GM18868 (cell line): Measurements from ENCODE around the gene TRIO.
"Not testable (repeated sequence)": the region's sequence is repeated elsewhere in the genome, so short reads cannot be mapped to it uniquely, and the experiment has no call there.

Source experiments
- ATAC-seq: cut with Tn5 transposase; IDR thresholded peaks from one replicate; pipeline ENCODE4 v1.9.1; 2021; ENCODE audit warnings: mild to moderate bottlenecking, moderate library complexity; ENCODE audit not compliant: unreplicated experiment

Gene TRIO

DNA sequence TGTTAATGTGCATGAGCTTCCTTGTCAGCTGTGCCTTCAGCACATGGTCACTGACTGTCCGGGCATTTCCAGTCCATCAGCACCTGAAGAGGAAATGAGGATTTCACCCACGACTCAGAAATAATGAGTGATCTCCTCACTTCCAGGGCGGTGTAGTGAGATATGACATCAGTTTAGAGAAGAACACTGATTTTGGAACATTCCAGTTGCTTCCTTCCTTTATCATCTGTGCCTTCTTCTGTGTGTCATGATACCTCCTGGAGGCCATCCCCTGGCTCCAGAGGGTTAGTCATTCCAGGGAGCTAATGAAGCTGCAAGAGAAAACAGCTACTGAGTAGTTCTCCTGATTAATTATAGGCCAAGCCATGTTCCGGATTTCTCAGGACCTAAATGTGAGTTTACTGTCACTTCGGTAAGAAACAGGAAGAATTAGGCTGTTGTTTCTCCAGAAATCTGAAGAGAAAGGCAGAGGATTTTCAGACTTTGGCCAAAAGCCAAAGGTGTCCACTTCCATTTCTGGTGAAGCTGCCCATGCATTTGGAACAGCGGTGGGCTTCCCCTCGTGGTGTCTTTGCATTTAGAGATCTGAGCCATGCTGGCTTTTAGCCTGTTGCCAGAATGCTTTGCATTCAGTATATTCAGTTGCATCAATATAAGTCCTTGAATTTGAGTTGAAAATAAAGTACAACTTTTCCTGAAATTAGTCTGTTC, 277.1 kb downstream of the TRIO start:
- ATAC-seq, result no peak

DNA sequence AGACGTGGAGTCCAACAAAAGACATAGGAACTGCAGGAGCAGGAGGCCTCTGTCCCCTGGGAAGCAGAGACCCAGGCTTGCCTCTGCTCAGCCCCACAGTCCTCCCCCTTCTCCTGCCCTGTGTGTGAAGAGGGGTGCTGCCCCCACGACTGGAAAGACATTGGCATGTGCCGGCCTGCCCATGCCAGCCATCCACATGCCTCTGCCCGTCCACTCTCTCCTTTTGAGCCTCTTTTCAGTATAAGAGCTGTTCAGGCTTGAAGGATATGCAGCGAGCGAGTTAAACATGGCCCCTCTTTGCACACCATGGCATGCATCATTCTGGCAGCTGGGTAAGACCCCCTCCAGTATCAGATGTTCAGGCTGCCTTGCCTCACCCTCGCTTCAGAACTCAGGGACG, 278.7 kb downstream of the TRIO start:
- no peak for ATAC-seq

DNA sequence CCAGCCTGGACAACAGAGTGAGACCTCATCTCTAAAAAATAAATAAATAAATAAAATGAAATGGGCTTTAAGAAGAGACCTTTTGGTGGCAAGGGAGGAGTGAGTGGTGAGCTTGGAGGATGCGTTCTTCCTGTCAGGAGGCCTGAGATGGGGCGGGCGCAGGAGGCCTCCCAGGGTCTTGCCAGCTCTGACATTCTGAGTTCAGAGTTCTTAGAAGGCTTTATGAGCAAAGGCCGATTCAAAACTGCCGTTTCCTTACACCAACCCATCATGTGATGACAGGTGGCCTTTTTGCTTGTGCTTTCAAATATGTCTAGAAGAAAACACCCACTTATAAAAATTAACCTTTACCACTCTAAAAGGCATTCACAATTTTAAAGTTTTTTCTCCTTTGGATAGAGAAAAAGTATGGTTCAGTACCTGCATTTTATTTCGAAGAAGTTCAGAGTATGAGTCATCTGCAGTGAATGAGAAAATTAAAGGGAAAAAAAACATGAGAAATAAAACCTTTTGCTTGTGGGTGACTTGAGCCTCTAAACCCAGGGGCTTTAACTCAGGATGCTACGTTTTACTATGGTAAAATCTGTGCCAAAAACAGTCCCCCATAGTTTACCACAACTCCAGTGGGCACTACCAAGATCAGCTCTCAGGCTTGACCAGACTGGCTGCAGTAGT, 281.0 kb downstream of the TRIO start:
- no peak for ATAC-seq

DNA sequence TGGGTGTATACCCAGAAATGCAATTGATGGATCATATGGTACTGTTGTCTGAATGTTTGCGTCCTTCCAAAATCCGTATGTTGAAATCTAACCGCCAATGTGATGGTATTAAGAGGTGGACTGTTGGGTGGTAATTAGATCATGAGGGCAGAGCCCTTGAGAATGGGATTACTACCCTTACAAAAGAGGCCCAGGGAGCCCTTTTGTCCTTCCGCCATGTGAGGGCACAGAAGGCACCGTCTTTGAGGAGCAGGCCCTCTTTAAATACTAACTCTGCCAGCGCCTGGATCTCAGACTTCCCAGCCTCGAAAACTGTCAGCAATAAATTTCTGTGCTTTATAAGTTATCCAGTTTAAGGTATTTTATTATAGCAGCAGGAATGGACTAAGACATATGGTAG, 282.4 kb downstream of the TRIO start:
- ATAC-seq, result no peak

DNA sequence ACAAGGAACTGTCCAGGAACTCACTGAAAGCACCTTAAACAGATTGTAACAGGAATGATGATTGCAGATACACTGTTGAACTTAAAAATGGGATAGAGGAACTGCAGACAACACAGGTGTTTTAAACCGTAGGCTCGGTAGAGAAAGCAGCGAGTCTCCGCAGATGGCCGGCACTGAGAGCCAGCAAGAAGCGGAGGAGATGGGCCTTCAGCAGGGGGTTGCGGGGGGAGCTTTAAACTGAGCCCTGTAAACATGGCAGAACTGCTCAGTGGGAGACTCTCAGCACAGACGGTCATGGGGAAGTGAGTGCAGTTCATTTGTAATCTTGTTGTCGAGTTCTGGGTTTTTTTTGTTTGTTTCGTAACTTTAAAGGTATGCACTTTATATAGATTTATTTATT, 283.4 kb downstream of the TRIO start:
- ATAC-seq, result no peak

DNA sequence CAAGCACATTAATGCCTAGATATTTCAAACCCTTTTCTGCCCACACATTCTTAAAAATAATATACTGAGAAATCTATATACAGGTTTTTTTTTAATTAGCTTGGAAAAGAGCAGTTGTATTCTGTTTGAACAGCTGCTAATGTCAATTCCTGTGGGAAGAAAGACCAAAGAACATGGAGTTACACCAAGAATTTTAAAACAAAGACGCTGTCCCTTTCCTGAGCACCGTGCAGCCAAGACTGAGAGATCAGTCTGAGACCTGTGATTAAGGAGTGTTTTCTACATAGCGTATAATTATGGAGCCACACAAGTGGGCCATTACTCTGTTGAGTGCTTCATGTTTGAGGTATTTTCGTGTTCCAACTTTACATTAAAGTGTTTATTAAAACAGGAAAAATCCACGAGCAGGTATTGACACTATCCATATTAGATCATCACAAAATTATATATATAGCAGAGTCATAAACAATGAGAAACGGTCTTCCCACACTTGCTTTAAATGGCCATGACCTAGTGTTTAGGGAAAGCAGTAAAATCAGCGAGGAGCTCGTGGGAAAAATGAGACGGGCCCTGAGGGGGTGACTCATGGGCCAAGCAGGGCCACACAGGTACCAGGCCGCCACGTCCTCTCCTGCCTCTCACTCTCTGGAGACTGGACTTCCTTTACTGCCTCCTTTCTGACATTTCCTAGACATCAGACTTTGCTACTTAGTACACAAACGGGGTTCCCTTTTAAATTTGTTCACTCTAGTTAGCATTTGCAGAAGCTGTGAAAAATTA, 285.4 kb downstream of the TRIO start:
- no peak for ATAC-seq

DNA sequence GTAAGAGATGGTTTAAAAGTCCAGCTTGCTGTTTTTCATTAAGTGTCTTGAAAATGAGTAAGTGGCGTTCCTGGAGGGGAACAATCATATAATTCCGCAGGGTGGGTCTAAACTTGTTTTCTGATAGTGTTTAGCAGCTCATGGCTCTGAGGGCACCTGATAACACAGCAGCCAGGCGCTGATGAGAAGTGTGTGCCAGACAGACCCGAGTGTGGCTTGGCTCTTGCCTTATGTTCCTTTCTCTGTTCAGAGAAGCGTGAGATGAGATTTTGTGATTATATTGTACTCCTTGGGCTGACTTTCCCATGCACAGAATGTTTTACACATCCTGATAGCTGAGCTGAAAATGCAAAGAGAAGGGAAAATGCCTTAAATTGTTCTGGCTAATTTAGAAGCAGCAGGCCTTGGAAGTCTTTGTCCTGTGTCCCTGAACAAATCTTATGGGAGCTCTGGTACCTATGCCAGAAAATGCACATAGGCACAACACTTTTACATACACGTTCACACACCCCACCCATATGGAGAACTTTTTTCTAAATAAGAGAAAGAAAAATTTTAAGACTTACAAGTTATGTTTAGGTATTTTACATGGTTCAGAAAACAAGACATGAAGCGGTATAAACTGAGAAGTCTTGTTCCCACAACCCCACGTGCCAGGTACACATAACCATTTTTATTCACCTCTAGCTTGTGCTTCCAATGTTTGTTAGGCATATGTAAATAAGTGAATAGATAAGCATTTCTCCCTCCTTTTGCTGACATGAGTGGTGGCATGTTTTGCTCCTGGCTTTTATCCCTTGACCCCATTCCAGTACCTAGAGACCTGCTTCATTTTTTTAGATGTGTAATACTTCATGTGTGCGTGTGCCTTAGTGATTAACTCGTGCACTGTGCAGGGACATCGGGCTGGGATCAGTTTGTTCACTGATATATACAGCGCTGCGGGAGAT, 286.2 kb downstream of the TRIO start:
- ATAC-seq, result no peak

DNA sequence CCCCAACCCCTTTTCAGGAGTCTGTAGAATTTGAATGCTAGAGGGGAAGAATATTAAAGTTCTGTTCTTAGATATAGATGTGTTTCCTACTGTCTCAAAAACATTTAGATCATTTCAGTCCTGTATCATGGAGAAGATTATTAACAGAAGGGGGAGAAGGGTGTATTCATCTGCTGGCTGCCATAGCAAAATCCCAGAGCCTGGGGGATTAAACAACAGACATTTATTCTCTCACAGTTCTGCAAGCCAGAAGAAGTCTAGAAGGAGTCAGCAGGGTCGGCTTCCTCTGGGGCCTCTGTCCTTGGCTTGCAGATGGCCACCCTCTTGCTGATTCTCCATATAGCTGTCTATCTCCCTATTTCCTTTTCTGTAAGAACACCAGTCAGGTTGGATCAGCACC, 288.4 kb downstream of the TRIO start:
- no peak for ATAC-seq

DNA sequence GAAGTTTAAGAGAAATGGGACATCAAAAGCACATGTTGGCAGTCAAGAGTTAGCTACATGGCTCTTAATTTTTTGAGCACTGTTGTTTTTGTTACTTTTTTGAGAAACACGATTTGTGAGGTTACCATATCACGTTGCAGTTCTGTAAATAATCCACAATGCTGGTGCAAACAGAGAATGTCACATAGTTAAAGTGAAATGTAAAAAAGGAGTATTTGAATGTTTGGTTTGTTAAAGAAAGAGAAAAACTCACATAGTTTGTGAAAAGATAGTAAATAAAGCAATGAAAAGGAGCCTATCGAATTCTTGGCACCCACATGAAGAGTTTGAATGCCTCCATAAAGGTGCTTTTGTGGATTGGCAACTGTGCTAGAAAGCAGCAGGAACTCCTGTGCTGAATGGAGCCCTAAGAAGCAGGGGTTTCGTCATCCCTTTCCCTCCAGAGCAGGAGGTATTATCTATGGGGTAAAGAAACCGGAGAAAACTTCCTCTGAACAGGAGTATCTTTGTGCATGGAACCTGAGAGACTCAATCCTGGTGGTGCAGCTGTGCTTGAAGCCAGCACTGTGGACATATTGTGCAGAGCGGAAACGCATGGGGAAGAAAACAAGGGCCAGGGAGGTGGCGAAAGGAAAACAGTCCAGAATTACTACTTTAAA, 289.9 kb downstream of the TRIO start:
- ATAC-seq, result no peak

DNA sequence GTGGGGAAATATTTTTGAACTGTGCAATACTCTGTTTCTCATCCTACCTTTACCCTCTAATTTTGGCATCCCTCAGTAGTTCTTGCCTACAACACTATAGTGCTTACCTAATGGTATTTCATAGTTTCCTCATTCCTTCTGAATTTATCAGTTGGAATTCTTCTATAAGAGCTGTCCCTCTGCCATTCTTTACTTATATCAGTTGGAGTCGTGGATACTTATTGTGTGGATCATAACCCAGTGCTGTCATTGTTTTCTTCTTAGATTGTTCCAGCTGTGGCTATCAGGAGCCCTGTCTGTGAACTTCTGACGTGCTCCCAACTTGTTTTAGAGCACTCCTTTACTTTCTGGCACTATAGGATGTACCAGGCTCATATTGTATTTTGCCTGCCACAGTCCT, 292.3 kb downstream of the TRIO start:
- ATAC-seq, result no peak

DNA sequence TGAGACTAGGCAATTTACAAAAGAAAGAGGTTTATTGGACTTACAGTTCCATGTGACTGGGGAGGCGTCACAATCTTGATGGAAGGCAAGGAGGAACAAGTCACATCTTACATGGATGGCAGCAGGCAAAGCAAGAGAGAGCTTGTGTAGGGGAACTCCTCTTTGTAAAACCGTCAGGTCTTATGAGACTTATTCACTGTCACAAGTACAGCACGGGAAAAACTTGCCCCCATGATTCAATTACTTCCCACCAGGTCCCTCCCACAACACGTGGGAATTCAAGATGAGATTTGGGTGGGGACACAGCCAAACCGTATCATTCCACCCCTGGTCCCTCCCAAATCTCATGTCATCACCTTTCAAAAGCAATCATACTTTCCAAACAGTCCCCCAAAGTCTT, 293.0 kb downstream of the TRIO start:
- ATAC-seq, result not testable (repeated sequence)

DNA sequence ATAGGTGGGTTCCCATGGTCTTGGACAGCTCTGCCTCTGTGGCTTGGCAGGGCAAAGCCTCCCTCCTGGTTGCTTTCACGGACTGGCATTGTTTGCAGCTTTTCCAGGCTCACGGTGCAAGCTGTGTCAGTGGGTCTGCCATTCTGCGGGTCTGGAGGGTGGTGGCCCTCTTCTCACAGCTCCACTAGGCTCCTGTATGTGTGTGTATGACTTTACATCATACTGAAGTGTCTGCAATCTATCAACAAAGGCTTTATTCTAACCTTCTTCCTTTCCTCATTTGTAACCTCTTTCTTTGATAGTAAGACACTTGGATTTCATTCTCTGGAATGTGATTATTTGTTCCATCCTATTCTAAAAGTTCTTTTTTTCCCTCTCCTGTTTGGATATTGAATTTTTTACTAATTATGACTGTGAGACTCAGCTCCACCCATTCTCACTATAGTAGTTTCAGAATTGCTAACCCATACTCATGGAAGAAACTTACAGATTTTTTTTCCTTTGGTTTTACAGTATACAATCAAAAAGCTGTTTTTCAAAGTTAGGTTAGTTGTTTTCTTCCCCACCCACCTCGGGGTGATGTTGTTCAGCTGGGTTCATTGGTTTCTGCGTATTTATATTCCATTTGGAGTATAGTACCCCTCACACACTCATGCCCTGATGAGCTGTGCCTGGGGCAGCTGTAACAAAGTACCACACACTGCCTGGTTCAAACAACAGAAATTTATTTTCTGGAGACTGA, 293.8 kb downstream of the TRIO start:
- peak; percentile 57 for ATAC-seq

DNA sequence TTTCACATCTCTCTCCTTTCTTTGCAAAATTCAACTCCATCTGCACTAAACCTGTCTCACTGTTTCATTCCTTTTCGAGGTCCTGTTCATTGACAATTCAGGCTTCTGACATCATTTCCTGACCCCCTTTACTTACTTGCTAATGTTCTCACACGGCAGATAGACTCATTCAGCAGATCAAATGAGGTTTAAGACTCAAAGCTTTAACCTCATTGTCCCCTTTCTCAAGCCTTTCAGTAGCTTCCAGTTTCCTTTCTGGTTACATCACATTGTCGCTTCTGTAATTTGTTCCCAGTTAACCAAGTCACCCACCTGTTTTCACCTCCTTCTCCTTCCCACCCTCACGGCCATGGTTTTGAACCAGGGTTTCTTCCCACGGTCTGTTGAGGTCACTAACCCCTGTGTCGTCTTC, 295.1 kb downstream of the TRIO start:
- ATAC-seq, result no peak

DNA sequence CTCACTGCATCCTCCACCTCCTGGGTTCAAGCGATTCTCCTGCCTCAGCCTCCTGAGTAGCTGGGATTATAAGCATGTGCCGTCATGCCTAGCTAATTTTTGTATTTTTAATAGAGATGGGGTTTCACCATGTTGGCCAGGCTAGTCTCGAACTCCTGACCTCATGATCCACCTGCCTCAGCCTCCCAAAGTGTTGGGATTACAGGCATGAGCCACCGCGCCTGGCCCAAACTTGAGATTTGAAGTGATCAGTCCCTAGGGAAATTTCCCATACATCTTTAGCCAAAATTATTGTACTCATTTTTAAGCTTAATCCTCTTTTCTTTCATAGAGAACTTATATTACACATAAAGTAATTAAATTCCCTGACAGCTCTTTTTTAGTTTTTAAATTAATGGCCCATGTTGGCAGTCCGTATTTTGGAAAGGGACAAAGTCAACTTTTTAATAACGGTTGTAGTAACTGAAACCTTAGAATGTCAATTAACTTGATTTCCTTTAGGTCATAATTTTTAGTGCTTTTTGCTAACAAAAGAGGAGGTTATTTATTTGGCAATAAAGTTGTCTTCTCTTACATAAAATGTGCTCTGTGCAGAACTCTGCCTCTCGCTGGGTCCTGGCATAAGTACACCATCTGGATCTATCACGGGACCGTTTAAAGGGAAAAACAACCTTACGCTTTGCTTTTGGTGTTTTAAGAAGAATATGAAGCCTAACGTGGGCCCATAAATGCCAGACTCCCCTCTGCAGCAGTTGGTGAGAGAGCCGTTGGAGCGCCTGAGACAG, 296.1 kb downstream of the TRIO start:
- ATAC-seq, result no peak

DNA sequence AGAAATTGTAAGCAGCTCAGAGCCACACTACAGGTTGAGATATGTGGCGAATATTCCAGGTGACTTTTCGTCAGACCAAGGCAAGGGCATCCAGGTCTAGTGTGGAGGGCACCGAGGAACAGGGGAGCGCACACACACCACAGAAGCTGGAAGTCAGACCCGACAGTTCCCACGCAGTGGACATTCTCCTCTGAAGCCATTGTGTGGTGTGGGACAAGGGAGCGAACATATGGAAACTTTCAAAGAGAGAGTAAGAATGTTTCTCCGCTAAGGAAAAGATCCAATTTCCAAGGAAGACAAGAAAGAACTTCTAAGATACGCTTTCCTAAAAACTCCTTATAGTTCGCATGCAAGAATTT, 297.1 kb downstream of the TRIO start:
- no peak for ATAC-seq

DNA sequence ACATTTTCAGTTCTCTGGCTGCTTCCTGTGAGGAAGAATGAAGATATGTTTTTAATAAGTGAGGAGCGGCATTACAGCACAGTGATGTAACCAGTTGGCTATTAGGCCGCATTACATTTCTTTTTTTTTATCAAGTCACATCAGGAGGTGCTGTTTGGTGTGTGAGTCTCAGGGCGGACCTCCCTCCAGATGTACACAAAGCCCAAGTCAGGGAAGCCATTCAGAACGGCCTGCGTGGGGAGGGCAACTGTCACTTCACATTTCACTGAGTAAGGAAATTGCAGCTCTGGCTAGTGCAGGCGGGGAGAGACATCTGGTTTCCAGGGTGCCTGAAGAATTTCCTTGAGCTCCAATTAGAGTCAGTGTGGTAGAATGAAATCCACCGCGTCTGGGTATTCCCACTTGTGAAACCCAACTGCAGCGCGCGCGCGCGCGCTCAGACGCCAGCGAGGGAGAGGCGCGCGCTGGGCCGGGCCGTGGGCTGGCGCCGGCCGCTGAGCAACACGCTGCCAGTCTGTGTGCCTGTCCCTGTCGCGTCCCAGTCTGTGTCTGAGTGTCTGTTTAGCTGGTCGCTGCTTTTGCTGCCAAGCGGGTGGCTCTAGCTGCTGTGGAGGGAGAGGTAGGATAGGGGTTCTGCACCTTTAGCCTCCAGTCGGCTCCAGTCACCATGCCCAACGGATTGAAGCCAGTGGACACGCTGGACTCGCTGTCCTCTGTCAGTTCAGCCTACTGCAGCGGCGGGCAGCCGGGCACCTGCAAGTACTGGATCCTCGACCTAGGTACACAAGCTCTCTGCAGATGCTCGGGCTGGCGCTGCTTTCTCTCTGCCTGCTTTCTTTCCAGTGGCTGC, 297.7 kb downstream of the TRIO start:
- no peak for ATAC-seq

DNA sequence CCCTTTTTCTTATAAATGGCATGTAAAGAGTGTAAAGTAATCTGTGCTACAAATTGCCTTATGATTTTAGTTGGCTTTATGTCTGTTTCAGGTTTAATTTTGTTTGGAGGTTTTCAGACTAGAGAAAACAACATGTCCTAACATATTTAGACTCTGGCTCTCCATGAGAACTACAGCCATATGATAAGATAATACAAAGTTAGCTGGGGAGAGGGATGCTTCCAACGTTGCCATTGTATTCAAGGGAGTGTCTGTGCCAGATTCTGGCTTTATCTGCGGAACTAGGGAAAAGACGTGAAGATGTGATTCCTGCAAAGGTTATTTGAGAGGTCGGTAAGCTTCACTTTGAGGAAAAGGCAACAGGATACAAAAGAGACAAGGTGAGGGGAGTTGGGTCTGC, 298.5 kb downstream of the TRIO start:
- no peak for ATAC-seq

DNA sequence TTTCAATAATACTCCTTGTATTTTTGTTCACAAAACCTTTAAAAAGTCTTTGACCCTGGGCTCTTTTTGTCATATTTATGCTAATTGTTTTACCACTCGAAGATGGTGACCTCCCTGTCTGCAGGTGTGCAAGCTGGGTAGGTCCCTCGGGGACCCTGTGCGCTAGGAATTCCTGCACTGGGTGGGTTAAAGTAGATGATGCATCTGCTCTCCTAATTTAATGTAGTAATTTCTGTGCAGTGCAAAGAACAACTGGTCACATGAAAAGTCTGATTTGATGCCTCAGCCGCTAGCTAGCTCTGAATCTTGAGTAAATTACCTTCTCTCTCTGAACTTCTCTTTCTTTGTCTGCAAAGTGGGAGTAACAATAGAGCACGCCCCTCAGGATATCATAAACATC, 299.4 kb downstream of the TRIO start:
- no peak for ATAC-seq
